HG03095 (cell line): ENCODE results near the gene ENO2.

Source experiments
- ATAC-seq: cut with Tn5 transposase; IDR thresholded peaks from one replicate; pipeline ENCODE4 v1.9.1; 2021; ENCODE audit warnings: moderate library complexity; ENCODE audit not compliant: unreplicated experiment

The ENO2 gene

DNA sequence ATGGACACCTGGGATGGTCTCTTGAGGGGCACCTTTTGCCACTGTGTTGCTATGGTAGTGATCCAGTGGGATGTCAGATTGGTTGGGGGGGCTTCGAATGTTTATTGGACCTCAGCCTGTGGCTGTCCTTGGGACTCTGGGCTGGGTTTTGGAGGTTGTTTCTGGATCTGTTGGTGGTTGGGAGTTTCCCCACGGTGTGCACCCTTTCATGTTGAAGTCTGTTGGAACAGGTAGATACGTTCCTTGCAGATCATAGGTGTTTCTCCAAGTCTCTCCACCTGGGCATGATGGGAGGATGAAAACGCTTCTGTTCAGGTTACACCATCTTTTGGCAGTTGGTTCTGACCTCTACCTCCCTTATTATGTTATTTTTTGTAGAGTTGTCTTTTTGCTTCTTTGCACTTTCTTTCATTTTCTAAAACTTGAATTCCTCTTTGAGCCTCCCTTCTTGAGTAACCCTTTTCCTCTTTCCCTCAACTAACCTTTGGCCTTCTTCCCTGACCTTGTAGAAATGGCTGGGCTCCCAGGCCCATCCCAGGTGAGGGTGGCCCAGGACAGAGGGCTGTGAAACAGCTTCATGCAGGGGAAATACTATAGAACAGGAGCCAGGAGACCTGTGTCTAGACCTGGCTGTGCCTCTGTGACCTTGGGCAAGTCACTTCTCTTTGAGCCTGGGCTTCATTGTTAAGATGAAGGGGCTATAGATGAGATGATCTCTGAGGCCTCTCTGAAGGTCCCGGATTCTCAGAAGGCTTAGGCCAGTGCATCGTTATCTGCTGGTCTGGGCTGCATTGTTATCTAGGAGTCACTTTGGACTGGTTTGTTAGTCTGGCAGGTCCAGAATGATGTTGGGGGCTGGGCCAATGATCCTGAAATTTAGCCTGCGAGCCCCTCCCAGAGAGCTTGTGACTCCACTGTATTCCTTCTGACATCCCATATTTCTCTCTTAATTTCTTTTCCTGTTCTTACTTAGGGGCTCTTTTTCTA is 15.4 kb downstream of the ENO2 start:
- no peak for ATAC-seq

DNA sequence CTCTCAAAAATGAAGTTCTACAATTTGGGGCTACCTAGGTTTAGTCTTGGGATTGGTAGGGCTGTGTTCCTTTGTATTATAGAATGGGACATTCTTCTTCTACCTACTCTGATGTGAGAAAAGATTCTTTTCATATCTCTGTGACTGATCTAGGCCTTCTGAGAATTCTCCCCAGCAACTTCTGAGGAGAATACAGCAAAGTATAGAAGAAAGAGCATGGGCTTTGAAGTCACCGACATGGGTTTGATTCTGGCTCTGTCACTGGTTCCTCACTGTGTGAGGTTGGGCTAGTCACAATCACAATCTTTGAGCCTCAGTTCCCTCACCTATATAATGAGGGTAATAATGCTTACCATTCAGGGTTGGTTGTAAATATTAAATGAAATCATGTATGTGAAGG is 18.4 kb downstream of the ENO2 start:
- no peak for ATAC-seq

DNA sequence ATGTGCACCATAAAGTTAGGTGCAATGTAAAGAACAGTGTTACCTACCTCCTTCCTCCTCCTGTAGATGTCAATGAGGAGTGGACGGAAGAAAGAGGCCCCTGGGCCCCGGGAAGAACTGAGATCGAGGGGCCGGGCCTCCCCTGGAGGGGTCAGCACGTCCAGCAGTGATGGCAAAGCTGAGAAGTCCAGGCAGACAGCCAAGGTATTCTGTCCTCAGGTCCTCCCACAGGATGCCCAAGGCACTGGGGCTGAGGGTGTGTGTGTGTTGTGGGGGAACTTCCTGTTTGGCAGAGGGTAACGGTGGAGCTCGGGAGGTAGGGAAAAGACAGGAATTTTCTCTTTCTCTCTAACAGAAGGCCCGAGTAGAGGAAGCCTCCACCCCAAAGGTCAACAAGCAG is 19.7 kb downstream of the ENO2 start:
- ATAC-seq, result no peak

DNA sequence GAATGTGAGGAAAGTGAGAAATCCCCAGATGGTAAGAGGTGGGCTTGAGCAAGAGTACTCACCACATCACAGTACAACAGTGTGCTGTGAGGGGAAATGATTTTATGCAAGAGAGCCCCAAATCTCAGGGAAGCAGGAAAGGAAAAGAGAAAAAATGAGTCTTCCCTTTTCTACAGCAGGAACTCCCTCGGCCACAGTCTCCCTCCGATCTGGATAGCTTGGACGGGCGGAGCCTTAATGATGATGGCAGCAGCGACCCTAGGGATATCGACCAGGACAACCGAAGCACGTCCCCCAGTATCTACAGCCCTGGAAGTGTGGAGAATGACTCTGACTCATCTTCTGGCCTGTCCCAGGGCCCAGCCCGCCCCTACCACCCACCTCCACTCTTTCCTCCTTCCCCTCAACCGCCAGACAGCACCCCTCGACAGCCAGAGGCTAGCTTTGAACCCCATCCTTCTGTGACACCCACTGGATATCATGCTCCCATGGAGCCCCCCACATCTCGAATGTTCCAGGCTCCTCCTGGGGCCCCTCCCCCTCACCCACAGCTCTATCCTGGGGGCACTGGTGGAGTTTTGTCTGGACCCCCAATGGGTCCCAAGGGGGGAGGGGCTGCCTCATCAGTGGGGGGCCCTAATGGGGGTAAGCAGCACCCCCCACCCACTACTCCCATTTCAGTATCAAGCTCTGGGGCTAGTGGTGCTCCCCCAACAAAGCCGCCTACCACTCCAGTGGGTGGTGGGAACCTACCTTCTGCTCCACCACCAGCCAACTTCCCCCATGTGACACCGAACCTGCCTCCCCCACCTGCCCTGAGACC is 21.2 kb downstream of the ENO2 start:
- no peak for ATAC-seq

DNA sequence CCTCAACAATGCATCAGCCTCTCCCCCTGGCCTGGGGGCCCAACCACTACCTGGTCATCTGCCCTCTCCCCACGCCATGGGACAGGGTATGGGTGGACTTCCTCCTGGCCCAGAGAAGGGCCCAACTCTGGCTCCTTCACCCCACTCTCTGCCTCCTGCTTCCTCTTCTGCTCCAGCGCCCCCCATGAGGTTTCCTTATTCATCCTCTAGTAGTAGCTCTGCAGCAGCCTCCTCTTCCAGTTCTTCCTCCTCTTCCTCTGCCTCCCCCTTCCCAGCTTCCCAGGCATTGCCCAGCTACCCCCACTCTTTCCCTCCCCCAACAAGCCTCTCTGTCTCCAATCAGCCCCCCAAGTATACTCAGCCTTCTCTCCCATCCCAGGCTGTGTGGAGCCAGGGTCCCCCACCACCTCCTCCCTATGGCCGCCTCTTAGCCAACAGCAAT is 21.8 kb downstream of the ENO2 start:
- ATAC-seq, result no peak

DNA sequence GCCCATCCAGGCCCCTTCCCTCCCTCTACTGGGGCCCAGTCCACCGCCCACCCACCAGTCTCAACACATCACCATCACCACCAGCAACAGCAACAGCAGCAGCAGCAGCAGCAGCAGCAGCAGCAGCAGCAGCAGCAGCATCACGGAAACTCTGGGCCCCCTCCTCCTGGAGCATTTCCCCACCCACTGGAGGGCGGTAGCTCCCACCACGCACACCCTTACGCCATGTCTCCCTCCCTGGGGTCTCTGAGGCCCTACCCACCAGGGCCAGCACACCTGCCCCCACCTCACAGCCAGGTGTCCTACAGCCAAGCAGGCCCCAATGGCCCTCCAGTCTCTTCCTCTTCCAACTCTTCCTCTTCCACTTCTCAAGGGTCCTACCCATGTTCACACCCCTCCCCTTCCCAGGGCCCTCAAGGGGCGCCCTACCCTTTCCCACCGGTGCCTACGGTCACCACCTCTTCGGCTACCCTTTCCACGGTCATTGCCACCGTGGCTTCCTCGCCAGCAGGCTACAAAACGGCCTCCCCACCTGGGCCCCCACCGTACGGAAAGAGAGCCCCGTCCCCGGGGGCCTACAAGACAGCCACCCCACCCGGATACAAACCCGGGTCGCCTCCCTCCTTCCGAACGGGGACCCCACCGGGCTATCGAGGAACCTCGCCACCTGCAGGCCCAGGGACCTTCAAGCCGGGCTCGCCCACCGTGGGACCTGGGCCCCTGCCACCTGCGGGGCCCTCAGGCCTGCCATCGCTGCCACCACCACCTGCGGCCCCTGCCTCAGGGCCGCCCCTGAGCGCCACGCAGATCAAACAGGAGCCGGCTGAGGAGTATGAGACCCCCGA is 22.5 kb downstream of the ENO2 start:
- ATAC-seq, result no peak

DNA sequence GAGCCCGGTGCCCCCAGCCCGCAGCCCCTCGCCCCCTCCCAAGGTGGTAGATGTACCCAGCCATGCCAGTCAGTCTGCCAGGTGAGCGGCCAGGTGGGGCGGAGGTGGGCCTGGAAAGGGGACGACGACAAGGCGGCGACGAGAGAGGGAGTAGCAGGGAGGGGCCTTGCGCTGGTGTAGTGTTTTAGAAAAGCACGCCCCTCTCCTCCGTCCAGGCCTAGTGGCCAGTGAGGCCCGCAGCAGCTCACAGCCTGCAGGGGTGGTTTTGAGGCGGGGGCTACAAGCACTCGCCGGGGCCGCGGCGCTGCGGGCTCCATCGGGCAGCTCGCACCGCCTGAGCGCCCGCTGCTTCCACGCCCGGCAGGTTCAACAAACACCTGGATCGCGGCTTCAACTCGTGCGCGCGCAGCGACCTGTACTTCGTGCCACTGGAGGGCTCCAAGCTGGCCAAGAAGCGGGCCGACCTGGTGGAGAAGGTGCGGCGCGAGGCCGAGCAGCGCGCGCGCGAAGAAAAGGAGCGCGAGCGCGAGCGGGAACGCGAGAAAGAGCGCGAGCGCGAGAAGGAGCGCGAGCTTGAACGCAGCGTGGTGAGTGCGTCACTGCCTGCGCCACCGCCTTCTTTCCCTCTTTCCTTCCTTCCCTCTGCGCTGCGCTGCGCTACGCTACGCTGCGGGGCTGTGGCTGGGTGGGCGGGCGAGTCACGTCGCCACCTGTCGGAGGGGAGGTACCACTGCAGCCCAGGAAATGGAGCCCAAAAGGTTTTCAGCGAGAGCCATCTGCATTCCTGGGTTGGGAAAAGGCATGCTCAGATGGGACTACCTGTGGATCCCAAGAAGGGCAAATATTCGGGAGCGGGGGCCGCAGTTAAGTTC is 23.3 kb downstream of the ENO2 start:
- ATAC-seq, result peak; percentile 83

DNA sequence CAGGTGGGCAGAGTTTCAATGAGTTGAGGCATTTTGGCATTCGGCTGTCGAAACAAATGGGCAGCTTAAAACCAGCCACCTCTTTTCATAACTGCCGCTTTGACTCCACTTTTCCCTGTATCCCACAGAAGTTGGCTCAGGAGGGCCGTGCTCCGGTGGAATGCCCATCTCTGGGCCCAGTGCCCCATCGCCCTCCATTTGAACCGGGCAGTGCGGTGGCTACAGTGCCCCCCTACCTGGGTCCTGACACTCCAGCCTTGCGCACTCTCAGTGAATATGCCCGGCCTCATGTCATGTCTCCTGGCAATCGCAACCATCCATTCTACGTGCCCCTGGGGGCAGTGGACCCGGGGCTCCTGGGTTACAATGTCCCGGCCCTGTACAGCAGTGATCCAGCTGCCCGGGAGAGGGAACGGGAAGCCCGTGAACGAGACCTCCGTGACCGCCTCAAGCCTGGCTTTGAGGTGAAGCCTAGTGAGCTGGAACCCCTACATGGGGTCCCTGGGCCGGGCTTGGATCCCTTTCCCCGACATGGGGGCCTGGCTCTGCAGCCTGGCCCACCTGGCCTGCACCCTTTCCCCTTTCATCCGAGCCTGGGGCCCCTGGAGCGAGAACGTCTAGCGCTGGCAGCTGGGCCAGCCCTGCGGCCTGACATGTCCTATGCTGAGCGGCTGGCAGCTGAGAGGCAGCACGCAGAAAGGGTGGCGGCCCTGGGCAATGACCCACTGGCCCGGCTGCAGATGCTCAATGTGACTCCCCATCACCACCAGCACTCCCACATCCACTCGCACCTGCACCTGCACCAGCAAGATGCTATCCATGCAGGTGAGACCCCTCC is 24.2 kb downstream of the ENO2 start:
- ATAC-seq, result no peak

DNA sequence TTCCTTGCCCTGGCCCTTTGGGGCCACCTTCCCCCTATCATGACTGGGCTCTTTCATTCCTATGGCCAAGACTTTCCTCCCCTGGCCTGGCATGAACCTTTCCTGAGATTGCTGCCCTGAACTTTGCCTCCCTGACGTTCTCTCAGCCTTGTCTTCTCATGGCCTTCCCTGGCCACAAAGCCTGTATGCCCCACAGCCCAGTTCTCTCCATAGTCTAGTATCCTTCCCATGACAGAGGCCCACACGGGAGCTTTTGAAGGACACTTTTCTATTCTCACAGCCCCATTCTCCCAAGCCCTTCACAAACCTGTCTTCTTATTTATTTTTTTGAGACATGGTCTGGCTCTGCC is 24.8 kb downstream of the ENO2 start:
- no peak for ATAC-seq

DNA sequence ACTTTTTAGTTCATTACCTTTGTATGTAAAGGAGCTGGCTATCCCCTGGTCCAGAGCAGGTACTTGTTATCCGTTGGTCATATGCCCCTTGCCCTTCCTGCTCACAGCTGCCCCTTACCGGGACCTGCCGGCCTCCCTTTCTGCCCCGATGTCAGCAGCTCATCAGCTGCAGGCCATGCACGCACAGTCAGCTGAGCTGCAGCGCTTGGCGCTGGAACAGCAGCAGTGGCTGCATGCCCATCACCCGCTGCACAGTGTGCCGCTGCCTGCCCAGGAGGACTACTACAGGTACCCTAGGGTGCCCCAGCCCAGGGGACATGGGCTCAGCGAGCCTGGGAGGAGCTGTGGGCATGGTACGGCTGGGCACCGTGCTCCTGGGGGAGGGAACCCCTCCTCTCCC is 26.9 kb downstream of the ENO2 start:
- no peak for ATAC-seq

DNA sequence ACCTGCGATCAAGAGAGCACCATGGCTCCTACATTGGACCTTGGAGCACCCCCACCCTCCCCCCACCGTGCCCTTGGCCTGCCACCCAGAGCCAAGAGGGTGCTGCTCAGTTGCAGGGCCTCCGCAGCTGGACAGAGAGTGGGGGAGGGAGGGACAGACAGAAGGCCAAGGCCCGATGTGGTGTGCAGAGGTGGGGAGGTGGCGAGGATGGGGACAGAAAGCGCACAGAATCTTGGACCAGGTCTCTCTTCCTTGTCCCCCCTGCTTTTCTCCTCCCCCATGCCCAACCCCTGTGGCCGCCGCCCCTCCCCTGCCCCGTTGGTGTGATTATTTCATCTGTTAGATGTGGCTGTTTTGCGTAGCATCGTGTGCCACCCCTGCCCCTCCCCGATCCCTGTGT is 27.4 kb downstream of the ENO2 start:
- no peak for ATAC-seq

DNA sequence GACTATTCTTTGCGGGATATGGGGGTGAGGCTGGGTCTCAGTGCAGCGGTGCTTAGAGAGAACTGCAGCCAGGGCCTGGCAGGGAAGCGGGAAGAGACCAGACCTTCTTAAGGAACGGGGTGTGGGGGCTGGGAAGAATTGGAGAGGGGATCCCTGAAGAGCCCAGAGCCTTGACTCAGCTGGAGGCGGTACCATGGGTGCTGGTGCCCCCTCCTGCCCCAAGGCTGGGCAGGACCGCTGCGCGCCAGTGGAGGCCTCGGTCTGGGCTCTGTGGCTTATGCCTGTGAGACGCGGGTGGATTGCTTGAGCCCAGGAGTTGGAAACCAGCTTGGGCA is 27.9 kb downstream of the ENO2 start:
- ATAC-seq, result no peak

DNA sequence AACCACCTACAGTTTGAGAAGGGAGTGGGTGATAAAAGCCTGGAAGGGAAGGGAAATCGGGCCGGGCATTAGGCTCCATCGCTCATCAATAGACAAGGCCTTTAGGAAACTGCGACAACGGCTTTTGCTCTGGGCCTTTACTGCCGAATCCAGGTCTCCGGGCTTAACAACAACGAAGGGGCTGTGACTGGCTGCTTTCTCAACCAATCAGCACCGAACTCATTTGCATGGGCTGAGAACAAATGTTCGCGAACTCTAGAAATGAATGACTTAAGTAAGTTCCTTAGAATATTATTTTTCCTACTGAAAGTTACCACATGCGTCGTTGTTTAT is 29.0 kb downstream of the ENO2 start:
- peak; percentile 23 for ATAC-seq

DNA sequence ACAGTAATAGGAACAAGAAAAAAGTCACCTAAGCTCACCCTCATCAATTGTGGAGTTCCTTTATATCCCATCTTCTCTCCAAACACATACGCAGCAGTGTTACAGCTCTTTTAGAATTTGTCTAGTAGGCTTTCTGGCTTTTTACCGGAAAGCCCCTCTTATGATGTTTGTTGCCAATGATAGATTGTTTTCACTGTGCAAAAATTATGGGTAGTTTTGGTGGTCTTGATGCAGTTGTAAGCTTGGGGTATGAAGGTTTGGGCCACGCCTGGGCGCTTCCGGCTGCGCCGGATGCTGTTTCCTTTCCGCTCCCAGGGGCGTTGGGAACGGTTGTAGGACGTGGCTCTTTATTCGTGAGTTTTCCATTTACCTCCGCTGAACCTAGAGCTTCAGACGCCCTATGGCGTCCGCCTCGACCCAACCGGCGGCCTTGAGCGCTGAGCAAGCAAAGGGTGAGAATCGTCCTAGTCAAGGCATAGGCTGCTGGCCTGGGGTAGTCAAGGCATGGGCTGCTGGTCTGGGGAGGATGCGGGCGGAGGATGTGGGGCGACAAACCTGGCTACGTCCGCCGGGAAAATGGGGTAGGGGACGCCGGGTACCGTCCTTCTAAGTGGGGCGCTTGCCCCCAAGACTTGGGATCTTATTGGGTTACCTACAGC is 29.5 kb downstream of the ENO2 start, which contains the start of the genes C12orf57 and RNU7-1:
Gene C12orf57, plus strand, starts transcription at position 301 of the 659 bp plus-strand sequence. Its CDS starts 100 bp downstream, at position 401.
Gene RNU7-1, plus strand, starts transcription at position 95 of the 659 bp plus-strand sequence.
- peak; percentile 30 for ATAC-seq

DNA sequence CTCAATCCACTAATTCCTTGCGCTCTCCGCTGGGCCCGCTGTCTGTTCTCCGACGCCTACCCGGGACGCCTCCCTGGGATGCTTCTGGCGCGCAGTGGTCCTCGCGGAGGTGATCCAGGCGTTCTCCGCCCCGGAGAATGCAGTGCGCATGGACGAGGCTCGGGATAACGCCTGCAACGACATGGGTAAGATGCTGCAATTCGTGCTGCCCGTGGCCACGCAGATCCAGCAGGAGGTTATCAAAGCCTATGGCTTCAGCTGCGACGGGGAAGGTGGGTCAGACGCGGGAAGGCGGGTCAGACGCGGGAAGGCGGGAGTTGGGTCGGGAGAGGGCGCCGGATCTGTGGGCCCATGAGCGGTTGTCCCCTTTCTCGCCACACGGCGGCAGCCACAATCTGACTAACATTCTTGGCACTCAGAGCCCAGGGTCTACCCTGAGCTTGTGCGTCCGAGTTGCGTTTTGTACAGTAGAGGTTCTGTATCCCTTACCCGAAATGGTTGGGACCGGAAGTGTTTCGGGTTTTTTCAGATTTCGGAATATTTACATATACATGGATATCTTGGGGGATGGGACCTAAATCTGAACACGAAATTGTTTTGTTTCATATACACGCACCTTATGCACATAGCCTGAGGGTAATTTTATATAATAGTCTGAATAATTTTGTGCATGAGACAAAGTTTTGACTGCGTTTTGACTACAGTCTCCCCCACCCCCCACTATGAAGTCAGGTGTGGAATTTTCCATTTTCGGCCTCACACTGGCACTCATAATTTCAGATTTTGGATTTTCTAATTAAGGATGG is 30.2 kb downstream of the ENO2 start:
- ATAC-seq, result no peak

DNA sequence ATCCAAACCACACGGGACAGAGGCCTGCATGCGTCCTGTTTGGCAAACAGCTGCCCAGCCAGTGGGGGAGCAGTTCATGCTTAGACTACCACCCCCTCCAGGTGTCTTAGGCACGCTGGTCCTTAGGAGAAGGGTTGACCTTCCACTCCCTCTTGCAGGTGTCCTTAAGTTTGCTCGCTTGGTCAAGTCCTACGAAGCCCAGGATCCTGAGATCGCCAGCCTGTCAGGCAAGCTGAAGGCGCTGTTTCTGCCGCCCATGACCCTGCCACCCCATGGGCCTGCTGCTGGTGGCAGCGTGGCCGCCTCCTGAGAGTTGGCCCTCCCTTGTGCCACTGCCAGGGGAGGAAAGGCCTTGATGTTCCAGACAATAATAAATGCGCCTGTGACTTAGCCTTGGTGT is 31.2 kb downstream of the ENO2 start:
- no peak for ATAC-seq

DNA sequence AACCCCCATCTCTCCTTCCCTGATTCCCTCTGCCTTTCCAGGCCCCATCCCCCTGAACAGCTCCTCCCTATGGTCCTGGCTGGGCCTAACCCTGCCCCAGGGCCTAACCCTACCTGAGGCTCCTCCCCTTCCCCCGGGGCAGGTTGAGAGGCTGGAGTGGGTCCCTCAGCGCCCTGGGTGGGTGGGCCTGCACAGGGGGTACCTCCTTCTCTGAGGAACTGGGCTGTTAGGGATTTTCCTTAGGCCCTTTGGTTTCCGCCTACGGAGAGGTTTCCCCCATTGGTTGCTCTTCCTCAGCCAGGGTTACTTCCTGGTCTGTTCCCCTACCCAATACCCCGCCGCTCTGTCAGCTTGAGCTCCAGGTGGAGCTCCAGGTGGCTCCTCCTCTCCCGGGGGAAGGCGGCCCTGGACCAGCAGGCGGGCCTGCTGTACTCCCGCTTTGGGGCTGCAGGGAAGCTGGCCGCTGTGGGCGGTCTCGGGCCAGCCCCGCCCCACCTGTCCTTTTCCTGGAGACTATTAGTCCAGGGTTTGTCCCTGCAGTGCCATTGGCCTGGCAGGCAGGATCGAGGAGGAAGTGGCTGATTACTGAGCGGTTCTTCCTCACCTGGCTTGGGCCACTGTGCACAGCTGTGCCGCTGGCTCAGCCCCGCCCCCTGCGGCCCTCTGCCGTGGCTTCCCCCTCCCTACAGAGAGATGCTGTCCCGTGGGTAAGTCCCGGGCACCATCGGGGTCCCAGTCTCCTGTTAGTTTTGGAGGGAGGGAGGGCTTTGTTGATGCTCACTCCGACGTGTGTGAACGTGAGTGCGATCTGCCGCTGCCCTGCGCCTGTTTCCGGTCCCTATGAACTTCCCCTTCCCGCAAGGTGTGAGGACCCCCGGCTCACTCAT is 31.9 kb downstream of the ENO2 start:
- ATAC-seq, result peak; percentile 23
